NCI-H526 (cell line): Measurements from ENCODE around the gene GADL1.

Experiments used
- DNase-seq, 2 experiments: peaks; one replicate each; lab custom pipeline; 2025; lab: John Stamatoyannopoulos, UW

GADL1 gene

GRCh38 chr3:30811151-30811795 is 83.2 kb downstream of the GADL1 start:
- DNase-seq: no peak

GRCh38 chr3:30810625-30811024 is 83.8 kb downstream of the GADL1 start:
- no peak for DNase-seq

- no peak for DNase-seq
Measured at GRCh38 chr3:30805695-30806094, 88.8 kb downstream of the GADL1 start.

- no peak for DNase-seq
Measured at GRCh38 chr3:30804984-30805383, 89.5 kb downstream of the GADL1 start.

GRCh38 chr3:30795176-30795575 is 99.3 kb downstream of the GADL1 start:
- no peak for DNase-seq

GRCh38 chr3:30793740-30794139 is 100.7 kb downstream of the GADL1 start:
- no peak for DNase-seq

GRCh38 chr3:30790150-30790549 is 104.3 kb downstream of the GADL1 start:
- no peak for DNase-seq

- DNase-seq: no peak
Measured at GRCh38 chr3:30786365-30786764, 108.1 kb downstream of the GADL1 start.

GRCh38 chr3:30779686-30780287 is 114.7 kb downstream of the GADL1 start:
- DNase-seq: peak; percentile 22 to 50

GRCh38 chr3:30778933-30779332 is 115.5 kb downstream of the GADL1 start:
- DNase-seq: no peak

- DNase-seq: no peak
Measured at GRCh38 chr3:30777426-30778113, 116.9 kb downstream of the GADL1 start.

GRCh38 chr3:30776186-30776815 is 118.2 kb downstream of the GADL1 start:
- no peak for DNase-seq

- DNase-seq: no peak
Measured at GRCh38 chr3:30775040-30775439, 119.4 kb downstream of the GADL1 start.

GRCh38 chr3:30774062-30774461 is 120.4 kb downstream of the GADL1 start:
- no peak for DNase-seq

GRCh38 chr3:30770387-30770786 is 124.1 kb downstream of the GADL1 start:
- DNase-seq: no peak

- DNase-seq: peak; percentile 28 to 75
Measured at GRCh38 chr3:30768703-30769550, 125.5 kb downstream of the GADL1 start.

GRCh38 chr3:30768046-30768445 is 126.4 kb downstream of the GADL1 start:
- no peak for DNase-seq

GRCh38 chr3:30766522-30766921 is 127.9 kb downstream of the GADL1 start:
- DNase-seq: no peak

GRCh38 chr3:30764891-30765290 is 129.6 kb downstream of the GADL1 start:
- DNase-seq: no peak

- DNase-seq: no peak
Measured at GRCh38 chr3:30764281-30764680, 130.2 kb downstream of the GADL1 start.

- DNase-seq: no peak
Measured at GRCh38 chr3:30761374-30761773, 133.1 kb downstream of the GADL1 start.

- DNase-seq: no peak
Measured at GRCh38 chr3:30760737-30761136, 133.7 kb downstream of the GADL1 start.
